Nephron (organoid): ENCODE data around the gene DOCK1.

ENCODE experiments used
- H3K27ac Mint-ChIP-seq, 3 experiments: 2 replicates each; pipeline ENCODE4 v1.8.0; 2020; ENCODE audit warnings: mixed read lengths in 3 of 3, mild to moderate bottlenecking in 2 of 3, moderate library complexity in 1 of 3
- H3K27me3 Mint-ChIP-seq: 2 replicates; pipeline ENCODE4 v1.8.0; 2021; ENCODE audit warnings: low read depth, mild to moderate bottlenecking, moderate library complexity, mixed read lengths
- H3K36me3 Mint-ChIP-seq: 2 replicates; pipeline ENCODE4 v1.8.0; 2020; ENCODE audit warnings: low read depth, mixed read lengths
- H3K4me1 Mint-ChIP-seq: 2 replicates; pipeline ENCODE4 v1.8.0; 2020; ENCODE audit warnings: mixed read lengths
- H3K4me3 Mint-ChIP-seq, 3 experiments: 2 replicates each; pipeline ENCODE4 v1.8.0; 2020; ENCODE audit warnings: mild to moderate bottlenecking in 3 of 3, mixed read lengths in 3 of 3, moderate library complexity in 2 of 3
- H3K9me3 Mint-ChIP-seq: 2 replicates; pipeline ENCODE4 v1.8.0; 2020; ENCODE audit warnings: mixed read lengths
- CTCF ChIP-seq, 3 experiments: fragments of 200-600 bp; sonication (generic); IDR thresholded peaks; one replicate each; pipeline ENCODE4 v1.5.0; 2021; ENCODE audit warnings: antibody characterized with exemption in 3 of 3; ENCODE audit not compliant: unreplicated experiment in 3 of 3

DOCK1 gene

DNA sequence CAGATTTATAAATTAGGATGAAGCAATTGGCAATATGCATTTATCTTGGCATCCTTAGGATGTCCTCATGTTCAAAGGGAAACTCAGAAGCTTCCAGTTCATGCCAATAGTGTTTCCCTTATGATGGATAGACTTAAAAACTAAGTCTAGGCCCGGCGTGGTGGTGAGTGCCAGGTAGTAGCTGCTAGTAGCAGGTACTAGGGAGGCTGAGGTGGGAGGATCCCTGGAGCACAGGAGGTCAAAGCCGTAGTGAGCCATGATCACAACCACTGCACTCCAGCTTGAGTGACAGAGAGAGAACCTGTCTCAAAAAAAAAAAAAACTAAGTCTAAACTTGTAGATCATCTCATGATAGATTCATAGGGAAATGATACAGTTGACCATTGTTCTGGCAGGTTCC, 115.0 kb downstream of the DOCK1 start:
- no peak for TF ChIP-seq CTCF (IDR thresholded peaks at IDR 0.05; ENCODE audit: unreplicated experiment in 3 of 3)
- Mint-ChIP-seq H3K9me3 (no peaks in the 10 kb centered on the region), H3K27ac (no peak overlapping the region), H3K36me3 (peaks cover 38% of the 10 kb centered on the region), H3K27me3 (no peaks in the 10 kb centered on the region), H3K4me3 (no peak overlapping the region), H3K4me1 (no peaks in the 10 kb centered on the region)

- no peak for TF ChIP-seq CTCF (IDR thresholded peaks at IDR 0.05; ENCODE audit: unreplicated experiment in 3 of 3)
- Mint-ChIP-seq H3K27me3 (no peaks in the 10 kb centered on the region), H3K9me3 (no peaks in the 10 kb centered on the region), H3K36me3 (peaks cover 47% of the 10 kb centered on the region), H3K4me1 (peaks cover 8% of the 10 kb centered on the region), H3K27ac (no peak overlapping the region), H3K4me3 (no peak overlapping the region)
These were observed 116.6 kb downstream of the DOCK1 start for GRCh38 chr10:127021801-127022200.

GRCh38 chr10:127024685-127025435, 119.6 kb downstream of the DOCK1 start:
- Mint-ChIP-seq H3K27ac (no peak overlapping the region), H3K9me3 (no peaks in the 10 kb centered on the region), H3K4me3 (no peak overlapping the region), H3K4me1 (peaks cover 8% of the 10 kb centered on the region), H3K27me3 (no peaks in the 10 kb centered on the region), H3K36me3 (peaks cover 63% of the 10 kb centered on the region)
- no peak for TF ChIP-seq CTCF (IDR thresholded peaks at IDR 0.05; ENCODE audit: unreplicated experiment in 3 of 3)

DNA sequence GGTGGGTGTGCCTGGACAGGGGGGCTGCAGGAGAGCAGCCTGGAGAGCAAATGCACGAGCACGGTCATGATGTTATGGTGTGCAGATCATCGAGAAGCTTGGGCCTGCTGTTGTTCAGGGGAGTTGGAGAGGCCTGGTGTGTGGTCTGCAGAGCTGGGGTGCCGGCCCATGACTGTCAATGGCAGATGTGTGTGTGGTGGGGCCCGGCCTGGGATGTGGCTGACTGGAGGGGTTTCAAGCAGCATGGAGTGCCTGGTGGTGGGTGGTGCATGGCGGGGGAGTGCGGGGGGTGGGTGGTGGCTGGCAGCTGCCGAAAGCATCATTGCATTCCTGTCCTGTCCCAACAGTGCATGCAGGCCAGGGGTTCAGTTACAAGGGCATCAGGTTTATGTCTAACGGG, 122.6 kb downstream of the DOCK1 start:
- Mint-ChIP-seq H3K27me3 (no peaks in the 10 kb centered on the region), H3K4me1 (peaks cover 8% of the 10 kb centered on the region), H3K4me3 (no peak overlapping the region), H3K9me3 (no peaks in the 10 kb centered on the region), H3K36me3 (peaks cover 81% of the 10 kb centered on the region), H3K27ac (no peak overlapping the region)
- no peak for TF ChIP-seq CTCF (IDR thresholded peaks at IDR 0.05; ENCODE audit: unreplicated experiment in 3 of 3)

- Mint-ChIP-seq H3K9me3 (no peaks in the 10 kb centered on the region), H3K4me3 (no peak overlapping the region), H3K36me3 (peaks cover 82% of the 10 kb centered on the region), H3K27ac (no peak overlapping the region), H3K27me3 (no peaks in the 10 kb centered on the region), H3K4me1 (peaks cover 8% of the 10 kb centered on the region)
- no peak for TF ChIP-seq CTCF (IDR thresholded peaks at IDR 0.05; ENCODE audit: unreplicated experiment in 3 of 3)
These were observed 123.3 kb downstream of the DOCK1 start for GRCh38 chr10:127028556-127028955.

DNA sequence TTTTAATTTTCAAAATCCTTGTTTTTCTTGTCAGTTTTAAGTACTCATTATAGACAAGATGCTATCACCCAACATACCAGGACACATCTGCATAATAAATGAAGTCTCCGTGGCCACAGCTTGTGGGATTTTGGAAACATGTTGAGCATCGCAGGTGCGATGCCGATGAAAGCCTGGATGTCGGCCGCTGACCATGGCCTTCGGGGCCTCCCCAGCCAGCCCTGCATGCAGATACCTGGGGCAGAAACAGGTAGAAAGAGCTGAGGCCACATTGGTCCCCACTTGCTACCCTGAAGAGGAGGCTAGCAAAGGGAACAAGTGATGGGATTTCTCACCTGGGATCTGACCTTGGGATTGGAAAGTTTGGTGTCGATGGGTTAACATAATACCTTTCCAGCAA, 123.8 kb downstream of the DOCK1 start:
- peaks cover 8% of the 10 kb centered on the region for H3K4me1 Mint-ChIP-seq
- H3K9me3 Mint-ChIP-seq = no peaks in the 10 kb centered on the region
- peaks cover 84% of the 10 kb centered on the region for H3K36me3 Mint-ChIP-seq
- no peak for TF ChIP-seq CTCF (IDR thresholded peaks at IDR 0.05; ENCODE audit: unreplicated experiment in 3 of 3)
- H3K27ac Mint-ChIP-seq = no peak overlapping the region
- no peak overlapping the region for H3K4me3 Mint-ChIP-seq
- no peaks in the 10 kb centered on the region for H3K27me3 Mint-ChIP-seq
